Panc1 (cell line): Measurements from ENCODE around the gene GARIN5B. TPM values are rescaled to one million over a fixed set of nuclear protein-coding genes. Genes with fewer than 3 reads are reported as not detected.
A peak's percentile ranks its signal among the peaks of the same experiment; 100 is the strongest.

ENCODE experiments used
- ATAC-seq: fragments of 200-7000 bp; cut with Tn5 transposase; 2 replicates; pipeline ENCODE4 v1.9.1; 2020; ENCODE audit warnings: mild to moderate bottlenecking, moderate library complexity
- BruUV-seq: library from RNA; stranded (reverse); fragments of 400-500 nt; replicated peaks from 2 replicates; lab custom pipeline; 2021; lab: Mats Ljungman, UMichigan
- CTCF ChIA-PET: fragments of 300-600 bp; sonication (Branson Sonifier 250); formaldehyde crosslinking; loops from one replicate; lab custom pipeline; 2022; ENCODE audit warnings: antibody characterized with exemption; lab: Charles Lee
- POLR2A ChIA-PET: fragments of 300-600 bp; sonication (Branson Sonifier 250); formaldehyde crosslinking; loops from one replicate; lab custom pipeline; 2022; ENCODE audit warnings: antibody characterized with exemption; lab: Charles Lee
- DNase-seq: peaks from one replicate; pipeline ENCODE4 v3.0.0-alpha.2; 2010; ENCODE audit warnings: low read depth, low spot score
- H3K27ac ChIP-seq: 2 replicates; pipeline ENCODE4 v1.5.1; 2011; ENCODE audit warnings: mild to moderate bottlenecking, low read length, inconsistent platforms
- H3K27me3 ChIP-seq: fragments of 200-500 bp; sonication (Bioruptor generic); 2 replicates; pipeline ENCODE4 v1.6.0; 2014; ENCODE audit warnings: low read length, inconsistent platforms; ENCODE audit not compliant: control insufficient read depth, insufficient read depth
- H3K36me3 ChIP-seq: fragments of 200-500 bp; sonication (Bioruptor generic); 2 replicates; pipeline ENCODE4 v1.5.1; 2014; ENCODE audit warnings: inconsistent platforms, mild to moderate bottlenecking, low read length, moderate library complexity; ENCODE audit not compliant: control insufficient read depth, insufficient read depth
- H3K4me1 ChIP-seq: 2 replicates; pipeline ENCODE4 v1.5.1; 2011; ENCODE audit warnings: inconsistent platforms, mild to moderate bottlenecking, low read length, moderate library complexity; ENCODE audit not compliant: control insufficient read depth, insufficient read depth
- H3K4me3 ChIP-seq, 2 experiments: 2 replicates each; pipeline ENCODE4 v1.5.1; 2011 to 2012; ENCODE audit warnings: low read depth in 2 of 2, low read length in 2 of 2, mild to moderate bottlenecking in 2 of 2, inconsistent platforms in 1 of 2, moderate library complexity in 1 of 2
- H3K9me3 ChIP-seq: fragments of 200-500 bp; sonication (Bioruptor generic); 2 replicates; pipeline ENCODE4 v1.5.1; 2014; ENCODE audit warnings: low read depth, mild to moderate bottlenecking, inconsistent platforms, low read length, moderate library complexity; ENCODE audit not compliant: control insufficient read depth, insufficient read depth
- CTCF ChIP-seq: fragments of 450-650 bp; IDR thresholded peaks from 2 replicates; pipeline ENCODE4 v1.5.1; 2017; ENCODE audit warnings: mild to moderate bottlenecking
- POLR2AphosphoS5 ChIP-seq: IDR thresholded peaks from 2 replicates; pipeline ENCODE4 v1.6.1; 2012; ENCODE audit warnings: mild to moderate bottlenecking, low read depth, low read length, moderate library complexity
- REST ChIP-seq, 2 experiments: IDR thresholded peaks; 2 replicates each; pipeline ENCODE4 v1.6.1; 2011 to 2012; ENCODE audit warnings: low read depth in 2 of 2, control low read depth in 1 of 2, low read length in 1 of 2, mild to moderate bottlenecking in 1 of 2, moderate library complexity in 1 of 2; ENCODE audit not compliant: insufficient read depth in 1 of 2
- SIN3A ChIP-seq: IDR thresholded peaks from 2 replicates; pipeline ENCODE4 v1.6.1; 2012; ENCODE audit warnings: low read depth, mild to moderate bottlenecking, low read length, moderate library complexity, borderline replicate concordance; ENCODE audit not compliant: insufficient read depth
- TCF7L2 ChIP-seq: IDR thresholded peaks from 2 replicates; pipeline ENCODE4 v1.6.1; 2011; ENCODE audit warnings: mild to moderate bottlenecking, low read depth, low read length, inconsistent platforms
- in situ Hi-C: cut with HindIII; loops from 2 replicates; pipeline ENCODE4 v1.10.0; 2016; ENCODE audit warnings: low sequenced_read_pairs, low pct_unique_long_range_greater_than_20kb
- intact Hi-C: fragments of 100-400 bp; cut with micrococcal nuclease; formaldehyde crosslinking; loops from one replicate; pipeline ENCODE4 v1.10.0; 2022; ENCODE audit not compliant: unreplicated experiment
- total RNA-seq: library from RNA; stranded (reverse); gene quantifications from one replicate; pipeline ENCODE4 v1.2.1, GENCODE V29; 2021; ENCODE audit not compliant: unreplicated experiment

Gene GARIN5B
- total RNA-seq, 1 experiment from 2014 or later: not detected

GRCh38 chr19:55314396-55314795 is 48.7 kb downstream of the GARIN5B start:
- ATAC-seq (no peak), DNase-seq (no peak)
- in situ Hi-C loops: no loop called here
- no peaks in the 10 kb centered on the region for H3K4me1 ChIP-seq
- no peak overlapping the region for H3K4me3 ChIP-seq
- H3K27ac ChIP-seq: no peak overlapping the region
- no peaks in the 10 kb centered on the region for H3K36me3 ChIP-seq
- ChIA-PET CTCF (no interaction called here), POLR2A (no interaction called here)
- TF ChIP-seq SIN3A (no peak), TCF7L2 (no peak)
- no peaks in the 10 kb centered on the region for H3K27me3 ChIP-seq
- BruUV-seq: no TSS peak
- no peaks in the 10 kb centered on the region for H3K9me3 ChIP-seq
- intact Hi-C loops: no loop called here

GRCh38 chr19:55312621-55313512 is 50.2 kb downstream of the GARIN5B start:
- TF ChIP-seq TCF7L2 (no peak), SIN3A (no peak), CTCF (no peak), REST (IDR thresholded peaks at IDR 0.05; ENCODE audit: insufficient read depth in 1 of 2, low read depth in 2 of 2, low read length in 1 of 2) (no peak), POLR2AphosphoS5 (no peak)
- Histone ChIP-seq H3K4me1 (no peaks in the 10 kb centered on the region), H3K36me3 (no peaks in the 10 kb centered on the region), H3K27me3 (no peaks in the 10 kb centered on the region), H3K9me3 (no peaks in the 10 kb centered on the region), H3K4me3 (no peak overlapping the region), H3K27ac (no peak overlapping the region)
- ATAC-seq (peak; percentile 26; the same call in 1 of the 2 replicates), DNase-seq (no peak)
- ChIA-PET CTCF (interaction anchor here (1.5 kb wide), 1 partner anchor 11 kb away, joined by 3 read pairs; no protein-coding TSS in a partner anchor), POLR2A (no interaction called here)
- intact Hi-C loops: no loop called here
- BruUV-seq: no TSS peak
- in situ Hi-C loops: no loop called here

GRCh38 chr19:55311797-55312196 is 51.3 kb downstream of the GARIN5B start:
- Histone ChIP-seq H3K4me1 (no peaks in the 10 kb centered on the region), H3K27ac (no peak overlapping the region), H3K36me3 (no peaks in the 10 kb centered on the region), H3K27me3 (no peaks in the 10 kb centered on the region), H3K9me3 (no peaks in the 10 kb centered on the region), H3K4me3 (no peak overlapping the region)
- ATAC-seq (no peak), DNase-seq (no peak)
- no TSS peak for BruUV-seq
- POLR2A ChIA-PET: no interaction called here
- TF ChIP-seq POLR2AphosphoS5 (no peak), CTCF (no peak), SIN3A (no peak), REST (IDR thresholded peaks at IDR 0.05; ENCODE audit: insufficient read depth in 1 of 2, low read depth in 2 of 2, low read length in 1 of 2) (no peak), TCF7L2 (no peak)
- CTCF ChIA-PET: interaction anchor here (1.5 kb wide), 1 partner anchor 10 kb away, joined by 3 read pairs; no protein-coding TSS in a partner anchor
- intact Hi-C loops (no loop called here), in situ Hi-C loops (no loop called here)
